Chondrocyte (in vitro differentiated cells): ENCODE data around the gene C21orf58. TPM values are rescaled to one million over a fixed set of nuclear protein-coding genes. Genes with fewer than 3 reads are reported as not detected.

Experiments
- DNase-seq: peaks from one replicate; pipeline ENCODE4 v3.0.0; 2021; ENCODE audit warnings: mixed read lengths, low spot score
- H3K27ac Mint-ChIP-seq: one replicate; pipeline ENCODE4 v1.8.0; 2021; ENCODE audit warnings: mild to moderate bottlenecking, moderate library complexity, mixed read lengths; ENCODE audit not compliant: unreplicated experiment
- H3K27me3 Mint-ChIP-seq: 2 replicates; pipeline ENCODE4 v1.8.0; 2021; ENCODE audit warnings: low read depth, mixed read lengths
- H3K36me3 Mint-ChIP-seq: 2 replicates; pipeline ENCODE4 v1.8.0; 2021; ENCODE audit warnings: low read depth, mixed read lengths
- H3K4me1 Mint-ChIP-seq: 2 replicates; pipeline ENCODE4 v1.8.0; 2021; ENCODE audit warnings: low read depth, mild to moderate bottlenecking, mixed read lengths
- H3K4me3 Mint-ChIP-seq: one replicate; pipeline ENCODE4 v1.8.0; 2021; ENCODE audit warnings: mild to moderate bottlenecking, moderate library complexity, mixed read lengths; ENCODE audit not compliant: unreplicated experiment
- H3K9me3 Mint-ChIP-seq: 2 replicates; pipeline ENCODE4 v1.8.0; 2021; ENCODE audit warnings: low read depth, mixed read lengths
- CTCF ChIP-seq: fragments of 200-600 bp; sonication (generic); IDR thresholded peaks from 2 replicates; pipeline ENCODE4 v1.5.0; 2021; ENCODE audit warnings: antibody characterized with exemption, mild to moderate bottlenecking, moderate library complexity
- total RNA-seq: library from RNA; stranded (reverse); gene quantifications from 3 replicates; pipeline ENCODE4 v1.2.1, GENCODE V29; 2021

C21orf58 gene
- total RNA-seq, 1 donor from 2014 or later, result 5.6 TPM

DNA sequence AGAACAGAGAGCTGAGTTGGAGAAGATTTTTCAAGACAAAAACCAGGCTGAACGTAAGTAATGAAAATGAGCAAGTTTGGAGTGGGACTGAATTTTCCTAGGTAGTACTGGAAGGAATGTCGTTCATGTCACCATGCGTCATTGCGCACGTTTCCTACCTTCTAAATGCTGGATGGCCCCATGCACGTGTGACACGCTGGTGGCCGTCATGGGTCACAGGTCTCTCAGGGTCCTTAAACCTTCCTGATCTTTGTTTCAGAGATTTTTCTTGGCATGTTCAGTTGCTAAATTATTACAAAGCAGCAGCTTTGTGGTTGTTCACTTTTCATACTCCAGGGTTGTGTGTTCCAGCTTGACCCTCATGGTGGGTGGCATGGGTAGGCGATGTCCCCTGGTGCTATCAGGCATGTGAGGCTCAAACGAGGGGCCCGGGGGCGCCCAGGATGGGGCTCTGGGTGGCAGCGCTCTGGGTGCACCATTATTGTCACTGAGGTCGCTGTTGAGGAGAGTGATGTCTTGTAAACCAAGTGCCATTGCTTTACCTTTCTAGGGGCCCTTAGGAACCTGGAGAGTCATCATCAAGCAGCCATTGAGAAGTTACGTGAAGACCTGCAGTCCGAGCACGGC, 25.6 kb upstream of the C21orf58 start:
- H3K9me3 Mint-ChIP-seq, result no peaks in the 10 kb centered on the region
- peaks cover 35% of the 10 kb centered on the region for H3K36me3 Mint-ChIP-seq

GRCh38 chr21:46347791-46348381, 24.2 kb upstream of the C21orf58 start:
- H3K27ac Mint-ChIP-seq, result no peak overlapping the region

More for the DNA sequence above, 25.6 kb upstream of the C21orf58 start:
- no peak for TF ChIP-seq CTCF
- Mint-ChIP-seq H3K4me1 (no peaks in the 10 kb centered on the region), H3K27ac (no peak overlapping the region), H3K27me3 (no peaks in the 10 kb centered on the region), H3K4me3 (no peak overlapping the region)
- no peak for DNase-seq

GRCh38 chr21:46347203-46347550, 23.5 kb upstream of the C21orf58 start:
- Mint-ChIP-seq H3K9me3 (no peaks in the 10 kb centered on the region), H3K27ac (no peak overlapping the region), H3K4me1 (no peaks in the 10 kb centered on the region), H3K36me3 (peaks cover 27% of the 10 kb centered on the region), H3K27me3 (no peaks in the 10 kb centered on the region), H3K4me3 (no peak overlapping the region)
- TF ChIP-seq CTCF, result no peak
- no peak for DNase-seq

More at GRCh38 chr21:46347791-46348381, 24.2 kb upstream of the C21orf58 start:
- Mint-ChIP-seq H3K4me3 (no peak overlapping the region), H3K4me1 (no peaks in the 10 kb centered on the region), H3K9me3 (no peaks in the 10 kb centered on the region), H3K36me3 (peaks cover 28% of the 10 kb centered on the region), H3K27me3 (no peaks in the 10 kb centered on the region)
- TF ChIP-seq CTCF, result no peak
- no peak for DNase-seq

GRCh38 chr21:46346296-46347202, 22.9 kb upstream of the C21orf58 start:
- Mint-ChIP-seq H3K4me1 (no peaks in the 10 kb centered on the region), H3K9me3 (no peaks in the 10 kb centered on the region), H3K27ac (peak overlapping the region; percentile 61), H3K36me3 (peaks cover 27% of the 10 kb centered on the region), H3K4me3 (no peak overlapping the region), H3K27me3 (no peaks in the 10 kb centered on the region)
- TF ChIP-seq CTCF, result no peak
- no peak for DNase-seq

GRCh38 chr21:46345861-46346260, 22.2 kb upstream of the C21orf58 start:
- no peaks in the 10 kb centered on the region for H3K9me3 Mint-ChIP-seq
- H3K27ac Mint-ChIP-seq, result no peak overlapping the region
- peaks cover 22% of the 10 kb centered on the region for H3K36me3 Mint-ChIP-seq
- peaks cover 3% of the 10 kb centered on the region for H3K4me1 Mint-ChIP-seq
- no peak overlapping the region for H3K4me3 Mint-ChIP-seq
- TF ChIP-seq CTCF, result no peak
- DNase-seq, result no peak
- no peaks in the 10 kb centered on the region for H3K27me3 Mint-ChIP-seq
